ENCODE data around the gene LTB4R.

DNA sequence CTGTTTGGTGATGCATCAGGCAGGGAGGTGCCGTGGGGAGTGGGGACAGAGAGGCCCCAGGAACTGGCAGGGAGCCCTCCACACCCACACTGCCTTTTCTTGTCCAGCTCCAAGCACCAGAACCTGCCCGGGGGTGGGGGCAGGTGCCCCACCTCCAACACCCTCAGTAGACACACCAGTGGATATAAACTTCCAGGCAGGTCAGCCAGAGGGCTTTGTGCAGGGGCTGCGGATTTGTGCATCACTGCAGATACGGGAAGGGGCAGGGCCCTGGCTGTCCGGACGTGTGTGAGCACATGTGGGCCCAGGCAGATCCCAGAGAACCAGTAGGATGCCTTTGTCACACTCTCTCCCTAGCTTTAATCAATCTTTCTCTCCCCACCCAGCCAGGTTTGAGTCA, 47.0 kb upstream of the LTB4R start:
- TF ChIP-seq CSRNP3 (CRISPR knock-in tag; IDR thresholded peaks at IDR 0.05), result no peak
- TF ChIP-seq RARB (CRISPR knock-in tag; IDR thresholded peaks at IDR 0.05), result no peak
- TF ChIP-seq, protein P1, sequence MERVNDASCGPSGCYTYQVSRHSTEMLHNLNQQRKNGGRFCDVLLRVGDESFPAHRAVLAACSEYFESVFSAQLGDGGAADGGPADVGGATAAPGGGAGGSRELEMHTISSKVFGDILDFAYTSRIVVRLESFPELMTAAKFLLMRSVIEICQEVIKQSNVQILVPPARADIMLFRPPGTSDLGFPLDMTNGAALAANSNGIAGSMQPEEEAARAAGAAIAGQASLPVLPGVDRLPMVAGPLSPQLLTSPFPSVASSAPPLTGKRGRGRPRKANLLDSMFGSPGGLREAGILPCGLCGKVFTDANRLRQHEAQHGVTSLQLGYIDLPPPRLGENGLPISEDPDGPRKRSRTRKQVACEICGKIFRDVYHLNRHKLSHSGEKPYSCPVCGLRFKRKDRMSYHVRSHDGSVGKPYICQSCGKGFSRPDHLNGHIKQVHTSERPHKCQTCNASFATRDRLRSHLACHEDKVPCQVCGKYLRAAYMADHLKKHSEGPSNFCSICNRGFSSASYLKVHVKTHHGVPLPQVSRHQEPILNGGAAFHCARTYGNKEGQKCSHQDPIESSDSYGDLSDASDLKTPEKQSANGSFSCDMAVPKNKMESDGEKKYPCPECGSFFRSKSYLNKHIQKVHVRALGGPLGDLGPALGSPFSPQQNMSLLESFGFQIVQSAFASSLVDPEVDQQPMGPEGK (CRISPR knock-in tag; IDR thresholded peaks at IDR 0.05; ENCODE audit: borderline replicate concordance), result no peak
- no peak for TF ChIP-seq ZFP30 (CRISPR knock-in tag; IDR thresholded peaks at IDR 0.05)
- TF ChIP-seq BACH2 (CRISPR knock-in tag; IDR thresholded peaks at IDR 0.05; ENCODE audit: borderline replicate concordance), result no peak
- no peak for TF ChIP-seq TOX (CRISPR knock-in tag; IDR thresholded peaks at IDR 0.05; ENCODE audit: borderline replicate concordance)
- no peak for TF ChIP-seq SNAI2 (CRISPR knock-in tag; IDR thresholded peaks at IDR 0.05)

All from SK-N-SH treated with all-trans-retinoic acid at 6 μM for 48 hours (cell line).